Measurements from ENCODE around the gene EXOC2.

DNA sequence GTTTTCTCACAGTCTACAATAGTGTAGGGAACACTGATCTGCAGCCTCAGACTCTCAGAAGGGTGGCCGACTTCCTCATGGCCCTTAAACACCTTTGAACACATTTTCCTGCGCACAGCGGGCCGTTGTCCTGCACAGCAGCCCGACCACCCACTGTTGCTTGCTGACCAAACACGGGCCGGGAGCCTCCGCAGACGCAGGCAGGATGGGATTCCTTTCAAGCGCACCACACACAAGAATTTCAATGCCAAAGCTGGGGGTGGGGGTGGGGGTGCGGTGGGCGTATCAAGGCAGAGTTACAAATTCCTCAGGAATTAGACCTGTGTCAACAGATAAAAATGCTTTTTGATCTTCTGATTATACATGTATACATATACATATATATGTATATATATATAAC is 110.6 kb downstream of the EXOC2 start:
- TF ChIP-seq, protein P1, sequence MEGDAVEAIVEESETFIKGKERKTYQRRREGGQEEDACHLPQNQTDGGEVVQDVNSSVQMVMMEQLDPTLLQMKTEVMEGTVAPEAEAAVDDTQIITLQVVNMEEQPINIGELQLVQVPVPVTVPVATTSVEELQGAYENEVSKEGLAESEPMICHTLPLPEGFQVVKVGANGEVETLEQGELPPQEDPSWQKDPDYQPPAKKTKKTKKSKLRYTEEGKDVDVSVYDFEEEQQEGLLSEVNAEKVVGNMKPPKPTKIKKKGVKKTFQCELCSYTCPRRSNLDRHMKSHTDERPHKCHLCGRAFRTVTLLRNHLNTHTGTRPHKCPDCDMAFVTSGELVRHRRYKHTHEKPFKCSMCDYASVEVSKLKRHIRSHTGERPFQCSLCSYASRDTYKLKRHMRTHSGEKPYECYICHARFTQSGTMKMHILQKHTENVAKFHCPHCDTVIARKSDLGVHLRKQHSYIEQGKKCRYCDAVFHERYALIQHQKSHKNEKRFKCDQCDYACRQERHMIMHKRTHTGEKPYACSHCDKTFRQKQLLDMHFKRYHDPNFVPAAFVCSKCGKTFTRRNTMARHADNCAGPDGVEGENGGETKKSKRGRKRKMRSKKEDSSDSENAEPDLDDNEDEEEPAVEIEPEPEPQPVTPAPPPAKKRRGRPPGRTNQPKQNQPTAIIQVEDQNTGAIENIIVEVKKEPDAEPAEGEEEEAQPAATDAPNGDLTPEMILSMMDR (IDR thresholded peaks at IDR 0.05 in 8 of 11, conservative IDR thresholded peaks at IDR 0.05 in 3 of 11): no peak
- TF ChIP-seq POLR2AphosphoS5 (IDR thresholded peaks at IDR 0.05) (no peak), POLR2A (IDR thresholded peaks at IDR 0.05) (no peak)

Data from spleen (tissue), 7 donors.